Anterior cingulate cortex (tissue), 58 donors: Measurements from ENCODE around the gene MYL6.

ENCODE experiments used
- DNase-seq, 58 donors: peaks; one replicate each; lab custom pipeline; 2025; lab: John Stamatoyannopoulos, UW

The MYL6 gene

GRCh38 chr12:56128670-56129205 is 29.4 kb upstream of the MYL6 start:
- DNase-seq = peak in 23 of 58 donors; percentile 12 to 52 (median 33)

DNA sequence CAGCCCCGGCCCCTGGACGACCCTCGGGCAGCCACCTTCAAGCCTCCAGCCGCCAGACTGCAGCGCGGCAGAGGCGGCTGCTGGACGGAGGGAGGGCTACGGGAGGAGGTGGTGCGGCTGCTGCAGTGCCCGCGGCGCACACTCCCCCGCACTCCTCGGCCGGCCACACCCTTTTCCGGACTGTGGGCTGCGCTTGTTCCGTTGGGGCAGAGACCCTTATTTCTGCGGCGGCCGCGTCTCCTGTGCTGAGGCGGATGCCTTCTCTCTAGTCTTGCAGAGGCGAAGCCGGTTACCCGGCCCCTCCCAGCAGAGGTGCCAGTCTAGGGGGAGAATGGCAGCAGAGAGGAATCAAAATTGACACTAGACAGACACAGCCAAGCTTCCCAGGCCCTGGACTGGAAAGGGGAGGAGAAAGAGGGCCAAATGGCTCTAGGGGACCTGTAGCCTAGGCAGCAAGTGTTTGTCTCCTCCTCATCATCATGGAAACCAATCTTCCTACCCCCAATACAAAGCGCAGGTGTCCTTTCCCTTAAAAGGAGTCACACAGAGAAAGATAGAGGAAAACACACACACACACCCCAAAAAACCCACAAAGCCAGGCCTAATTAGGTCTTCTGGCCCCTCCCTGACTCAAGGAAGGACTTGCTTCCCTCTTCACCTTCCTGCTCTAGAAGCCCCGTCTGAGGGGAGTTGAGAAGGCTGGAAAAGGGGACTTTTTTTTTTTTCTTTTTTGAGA is 28.8 kb upstream of the MYL6 start:
- DNase-seq = peak in 37 of 58 donors; percentile 3 to 52 (median 25)

GRCh38 chr12:56129942-56130495 is 28.1 kb upstream of the MYL6 start:
- DNase-seq = no peak

GRCh38 chr12:56130876-56131275 is 27.3 kb upstream of the MYL6 start:
- DNase-seq = no peak

GRCh38 chr12:56134897-56135296 is 23.3 kb upstream of the MYL6 start:
- DNase-seq = no peak

- DNase-seq = no peak
Observed at GRCh38 chr12:56137853-56138571, 20.1 kb upstream of the MYL6 start.

DNA sequence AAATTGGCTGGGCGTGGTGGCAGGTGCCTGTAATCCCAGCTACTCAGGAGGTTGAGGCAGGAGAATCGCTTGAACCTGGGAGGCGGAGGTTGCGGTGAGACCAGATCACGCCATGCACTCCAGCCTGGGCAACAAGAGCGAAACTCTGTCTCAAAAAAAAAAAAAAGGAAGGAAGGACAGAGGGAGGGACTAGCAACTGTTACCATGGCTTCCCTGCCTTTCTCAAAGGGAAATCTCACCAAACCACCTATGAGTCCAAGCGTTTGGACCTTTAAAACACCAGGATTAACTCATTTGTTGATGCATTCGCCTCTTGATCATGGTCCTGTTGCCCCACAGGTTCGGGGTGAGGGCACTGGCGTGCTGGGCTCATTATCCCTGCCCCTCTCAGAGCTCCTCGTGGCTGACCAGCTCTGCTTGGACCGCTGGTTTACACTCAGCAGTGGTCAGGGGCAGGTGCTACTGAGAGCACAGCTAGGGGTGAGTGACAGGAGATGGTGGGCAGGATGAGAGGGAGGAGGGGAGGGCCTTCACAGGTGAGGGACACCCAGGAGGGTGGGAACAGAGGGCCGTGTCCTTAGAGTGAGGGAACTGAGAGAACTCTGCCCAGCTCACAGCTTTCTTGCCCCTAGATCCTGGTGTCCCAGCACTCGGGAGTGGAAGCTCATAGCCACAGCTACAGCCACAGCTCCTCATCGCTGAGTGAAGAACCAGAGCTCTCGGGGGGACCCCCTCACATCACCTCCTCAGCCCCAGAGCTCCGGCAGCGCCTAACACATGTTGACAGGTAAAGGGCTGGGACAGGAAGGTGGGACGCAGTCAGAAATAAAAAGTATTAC is 16.0 kb upstream of the MYL6 start:
- no peak for DNase-seq

- DNase-seq = no peak
Observed at GRCh38 chr12:56143217-56143616, 14.9 kb upstream of the MYL6 start.

GRCh38 chr12:56143870-56144269 is 14.3 kb upstream of the MYL6 start:
- DNase-seq = no peak

GRCh38 chr12:56145217-56145616 is 12.9 kb upstream of the MYL6 start:
- DNase-seq = no peak

GRCh38 chr12:56146492-56147460 is 11.4 kb upstream of the MYL6 start:
- DNase-seq = no peak

DNA sequence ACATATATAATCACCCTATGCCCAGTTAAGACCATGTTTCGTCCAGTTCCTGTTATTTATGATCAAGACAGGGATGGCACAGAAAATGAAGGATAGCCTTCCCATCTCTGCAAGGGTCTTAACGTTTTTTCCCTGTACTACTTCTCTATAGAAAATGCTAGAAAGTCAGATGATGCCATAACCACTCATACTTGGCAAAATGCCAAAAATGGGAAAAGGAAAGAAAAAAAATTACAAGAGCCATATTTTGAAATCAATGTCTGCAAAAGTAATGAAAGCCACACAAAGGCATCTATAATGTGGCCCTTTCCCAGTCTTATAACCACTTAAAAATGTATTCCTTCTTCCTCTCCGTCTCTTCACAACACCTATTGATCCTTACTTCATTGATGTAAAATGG is 7.6 kb upstream of the MYL6 start:
- DNase-seq = no peak

DNA sequence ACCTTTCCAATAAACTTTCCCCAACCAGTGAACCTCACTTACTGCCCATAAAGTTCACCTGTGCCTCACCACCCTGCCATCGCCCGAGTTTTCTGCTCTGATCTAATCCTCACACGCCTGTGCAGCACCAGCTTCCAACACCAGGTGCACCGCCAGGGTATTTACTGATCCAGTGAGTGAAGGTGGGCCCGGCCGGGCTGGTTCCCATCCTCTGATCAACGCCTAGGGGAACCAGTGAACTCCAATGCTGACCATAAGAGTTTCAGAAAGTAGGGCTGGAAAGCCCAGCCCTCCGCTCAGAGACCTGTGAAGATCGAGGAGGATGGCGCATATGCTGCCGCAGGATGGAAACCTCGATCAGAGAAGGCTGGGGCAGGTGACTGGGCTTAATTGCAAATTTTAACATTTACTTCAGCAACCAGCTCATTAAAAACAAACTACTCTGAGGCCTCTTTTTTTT is 6.5 kb upstream of the MYL6 start:
- DNase-seq = peak in 20 of 58 donors; percentile 16 to 67 (median 44)

DNA sequence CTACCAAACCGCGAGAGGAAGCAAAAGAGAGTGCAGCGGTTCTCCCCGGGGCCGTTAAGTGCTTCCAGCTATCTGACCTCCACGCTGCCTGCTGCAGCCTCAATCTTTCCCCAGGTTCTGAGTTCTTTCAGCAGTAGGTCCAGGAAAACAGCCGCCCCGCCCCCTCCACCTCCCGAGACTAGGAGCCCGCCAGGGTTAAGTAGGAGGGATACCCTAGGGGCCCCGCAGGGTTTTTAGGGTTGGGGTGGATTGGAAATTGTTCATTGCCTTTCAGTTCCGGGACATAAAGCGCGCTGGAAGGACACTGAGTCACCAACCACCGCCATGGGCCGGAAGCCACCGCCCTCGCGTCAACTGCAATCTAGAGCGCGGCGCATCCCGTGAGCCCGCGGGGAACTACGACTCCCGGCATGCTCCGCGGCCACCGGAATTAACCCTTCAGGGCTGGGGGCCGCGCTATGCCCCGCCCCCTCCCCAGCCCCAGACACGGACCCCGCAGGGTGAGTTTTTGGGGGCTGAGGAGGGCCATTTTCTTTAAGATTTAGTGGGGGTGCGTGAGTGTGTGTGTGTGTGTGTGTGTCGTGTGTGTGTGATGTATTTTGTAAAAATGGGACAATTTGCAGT is 5.9 kb upstream of the MYL6 start, which contains the start of gene MYL6B:
MYL6B (plus strand) TSS at position 456 of the 624 bp plus-strand sequence. CDS start 1,332 bp downstream, outside the sequence.
- peak; percentile 54 to 96 (median 86) for DNase-seq

DNA sequence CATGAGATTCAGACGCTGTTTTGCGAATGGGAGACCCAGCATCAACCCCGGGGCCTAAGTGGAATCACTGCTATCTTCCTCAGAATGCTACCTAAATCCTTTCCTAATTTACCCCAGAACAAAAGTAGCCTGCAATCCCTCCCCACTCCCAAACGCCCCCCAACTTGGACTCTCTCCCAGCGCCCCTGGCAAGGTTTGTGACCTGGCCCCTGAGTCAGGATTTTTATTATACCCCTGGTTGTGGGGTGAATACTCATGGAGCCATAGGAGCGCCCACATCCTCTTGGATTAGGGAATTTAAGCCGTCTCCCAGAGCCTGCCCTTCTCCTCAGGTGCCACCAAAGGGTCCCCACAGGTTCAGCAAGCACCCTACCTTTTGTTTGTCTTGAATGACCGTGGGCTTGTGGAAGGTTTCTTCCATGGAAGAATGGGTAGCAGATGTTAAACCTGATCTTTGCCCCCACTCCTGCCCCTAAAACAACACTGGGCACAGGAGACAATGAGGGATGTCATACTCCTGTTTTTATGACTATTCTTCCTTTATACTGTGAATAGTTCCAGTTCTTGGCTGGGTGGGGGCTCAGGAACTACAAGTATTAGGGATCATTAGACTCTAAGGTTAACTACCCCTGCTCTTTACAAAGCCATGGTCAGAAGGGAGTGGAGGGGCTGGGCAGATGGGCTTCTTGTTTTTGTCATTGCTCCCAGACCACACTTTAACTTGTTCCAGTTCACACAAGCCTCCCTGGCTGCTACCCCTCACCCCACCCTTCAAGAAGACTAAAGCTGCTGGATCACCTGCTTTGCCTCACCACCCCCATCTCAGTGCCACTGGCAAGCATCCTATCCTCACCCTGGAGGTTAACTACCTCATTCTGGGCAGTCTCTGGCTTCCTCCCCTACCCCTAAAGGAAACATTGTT is 5.1 kb upstream of the MYL6 start:
- peak in 1 of 58 donors; percentile 31 for DNase-seq

GRCh38 chr12:56153678-56154065 is 4.5 kb upstream of the MYL6 start:
- DNase-seq = no peak

DNA sequence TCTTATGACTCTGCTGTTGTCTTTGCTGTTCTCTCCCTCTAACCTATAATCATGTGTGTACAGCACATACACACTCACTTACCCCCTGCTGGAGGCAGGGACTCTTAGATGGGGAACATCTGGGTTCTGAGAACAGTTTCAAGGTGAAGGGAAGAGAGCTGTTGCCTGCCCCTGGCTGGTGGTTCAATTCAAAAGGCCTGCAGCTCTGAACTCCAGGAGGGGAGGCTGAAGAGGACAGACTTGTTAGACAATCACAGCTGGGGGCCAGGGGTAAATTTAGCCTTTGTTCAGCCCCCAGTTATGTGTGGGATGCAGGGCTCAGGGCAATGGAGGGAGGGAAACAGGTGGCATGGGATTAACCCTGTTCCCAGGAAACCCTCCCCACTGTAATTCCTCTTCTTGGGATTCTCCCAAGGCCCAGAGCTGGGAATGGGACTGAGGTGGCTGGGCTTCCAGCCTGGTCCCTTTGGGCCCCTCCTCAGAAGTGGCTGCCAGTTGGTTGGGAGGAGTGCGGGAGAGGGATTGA is 3.9 kb upstream of the MYL6 start:
- no peak for DNase-seq
